Occipital lobe (tissue), 2 donors: ENCODE data around the gene MLLT1. TPM values are rescaled to one million over a fixed set of nuclear protein-coding genes. Genes with fewer than 3 reads are reported as not detected.
A peak's percentile ranks its signal among the peaks of the same experiment; 100 is the strongest.

Source experiments
- DNase-seq: peaks from one replicate; lab custom pipeline; 2025; lab: John Stamatoyannopoulos, UW
- total RNA-seq: library from RNA; depleted of rRNA; stranded (reverse); fragments of >200 nt; gene quantifications from one replicate; pipeline ENCODE4 v1.2.3, GENCODE V29; 2014

MLLT1 gene
- total RNA-seq, 1 donor from 2014 or later, result 8.6 TPM

GRCh38 chr19:6260376-6260775 lies 19.4 kb downstream of the MLLT1 start:
- DNase-seq, result no peak

GRCh38 chr19:6259312-6259861 lies 20.4 kb downstream of the MLLT1 start:
- DNase-seq, result no peak

GRCh38 chr19:6258812-6259311 lies 20.9 kb downstream of the MLLT1 start:
- DNase-seq, result no peak

GRCh38 chr19:6253954-6254733 lies 25.6 kb downstream of the MLLT1 start:
- no peak for DNase-seq

- no peak for DNase-seq
These were observed 27.7 kb downstream of the MLLT1 start for GRCh38 chr19:6252066-6252465.

GRCh38 chr19:6250909-6251308 lies 28.9 kb downstream of the MLLT1 start:
- no peak for DNase-seq

- DNase-seq, result no peak
These were observed 29.7 kb downstream of the MLLT1 start for GRCh38 chr19:6250024-6250615.

- no peak for DNase-seq
These were observed 30.5 kb downstream of the MLLT1 start for GRCh38 chr19:6249296-6249695.

- no peak for DNase-seq
These were observed 30.9 kb downstream of the MLLT1 start for GRCh38 chr19:6248844-6249243.

- DNase-seq, result no peak
These were observed 31.4 kb downstream of the MLLT1 start for GRCh38 chr19:6248341-6248740.

GRCh38 chr19:6247007-6247288 lies 32.8 kb downstream of the MLLT1 start:
- no peak for DNase-seq

GRCh38 chr19:6246174-6247006 lies 33.4 kb downstream of the MLLT1 start:
- no peak for DNase-seq

- no peak for DNase-seq
These were observed 37.1 kb downstream of the MLLT1 start for GRCh38 chr19:6242677-6243076.

- peak; percentile 80 for DNase-seq
These were observed 37.9 kb downstream of the MLLT1 start for GRCh38 chr19:6241680-6242377.

GRCh38 chr19:6241056-6241455 lies 38.7 kb downstream of the MLLT1 start:
- no peak for DNase-seq

- DNase-seq, result no peak
These were observed 39.7 kb downstream of the MLLT1 start for GRCh38 chr19:6239871-6240676.

GRCh38 chr19:6239401-6239844 lies 40.4 kb downstream of the MLLT1 start:
- DNase-seq, result no peak

GRCh38 chr19:6238643-6239281 lies 41.0 kb downstream of the MLLT1 start:
- DNase-seq, result no peak

GRCh38 chr19:6238256-6238642 lies 41.5 kb downstream of the MLLT1 start:
- DNase-seq, result no peak
